ENCODE measurements around the gene FNTB.

FNTB gene

GRCh38 chr14:64940336-64940910 lies 46.3 kb upstream of the FNTB start:
- no peak overlapping the region for H3K4me2 ChIP-seq (ENCODE audit: low read length)
- no peak overlapping the region for H3K4me3 ChIP-seq (ENCODE audit: low read length)
- H2BK5ac ChIP-seq (ENCODE audit: low read length) = no peak overlapping the region
- H2BK15ac ChIP-seq (replicated peaks; ENCODE audit: low read depth) = no peak overlapping the region
- H3K4me1 ChIP-seq (ENCODE audit: control insufficient read depth, low read depth, low read length) = no peaks in the 10 kb centered on the region
- no peak for DNase-seq
- H3K18ac ChIP-seq (ENCODE audit: low read length) = no peak overlapping the region
- H3K79me2 ChIP-seq (ENCODE audit: control insufficient read depth, insufficient read depth, low read length) = no peaks in the 10 kb centered on the region
- H3K79me1 ChIP-seq (ENCODE audit: low read length) = no peaks in the 10 kb centered on the region
- H4K8ac ChIP-seq (ENCODE audit: low read depth, low read length) = no peak overlapping the region
- no peak overlapping the region for H3K27ac ChIP-seq (ENCODE audit: low read depth, low read length)
- no peak overlapping the region for H3K56ac ChIP-seq (ENCODE audit: low read length)
- no peak overlapping the region for H2AK5ac ChIP-seq (ENCODE audit: low read length)
- no peaks in the 10 kb centered on the region for H3K27me3 ChIP-seq (ENCODE audit: insufficient read depth, low read length, poor library complexity)
- H2BK120ac ChIP-seq (ENCODE audit: low read depth, low read length) = no peak overlapping the region
- H3K23ac ChIP-seq (ENCODE audit: low read length) = no peak overlapping the region
- no CpG with 5 or more reads among the region's 3 CpGs for WGBS (ENCODE audit: extremely low coverage, insufficient coverage, low lambda C conversion rate)
- no peak overlapping the region for H3K9ac ChIP-seq (ENCODE audit: low read length)
- no peak overlapping the region for H4K5ac ChIP-seq (ENCODE audit: low read length)
- no peaks in the 10 kb centered on the region for H3K36me3 ChIP-seq (ENCODE audit: control insufficient read depth, insufficient read depth, low read length)
- no peak overlapping the region for H3K4ac ChIP-seq (ENCODE audit: low read depth, low read length)

- H3K27me3 ChIP-seq (ENCODE audit: insufficient read depth, low read length, poor library complexity) = no peaks in the 10 kb centered on the region
- no peaks in the 10 kb centered on the region for H3K79me1 ChIP-seq (ENCODE audit: low read length)
- H3K4me3 ChIP-seq (ENCODE audit: low read length) = no peak within 1 kb of the TSS
- WGBS (ENCODE audit: extremely low coverage, insufficient coverage, low lambda C conversion rate) = no CpG with 5 or more reads among the region's 13 CpGs
- no peaks in the 10 kb centered on the region for H3K36me3 ChIP-seq (ENCODE audit: control insufficient read depth, insufficient read depth, low read length)
- no peak within 1 kb of the TSS for H3K9ac ChIP-seq (ENCODE audit: low read length)
- H2BK15ac ChIP-seq (replicated peaks; ENCODE audit: low read depth) = no peak within 1 kb of the TSS
- no peak within 1 kb of the TSS for H2BK5ac ChIP-seq (ENCODE audit: low read length)
- no peak within 1 kb of the TSS for H3K27ac ChIP-seq (ENCODE audit: low read depth, low read length)
- no peak within 1 kb of the TSS for H4K5ac ChIP-seq (ENCODE audit: low read length)
- H3K4ac ChIP-seq (ENCODE audit: low read depth, low read length) = no peak within 1 kb of the TSS
- H2AK5ac ChIP-seq (ENCODE audit: low read length) = no peak within 1 kb of the TSS
- no peak within 1 kb of the TSS for H3K18ac ChIP-seq (ENCODE audit: low read length)
- no peaks in the 10 kb centered on the region for H3K4me1 ChIP-seq (ENCODE audit: control insufficient read depth, low read depth, low read length)
- no peaks in the 10 kb centered on the region for H3K79me2 ChIP-seq (ENCODE audit: control insufficient read depth, insufficient read depth, low read length)
- no peak within 1 kb of the TSS for H2BK120ac ChIP-seq (ENCODE audit: low read depth, low read length)
- DNase-seq = peak; percentile 69
- H3K4me2 ChIP-seq (ENCODE audit: low read length) = no peak within 1 kb of the TSS
- H4K8ac ChIP-seq (ENCODE audit: low read depth, low read length) = no peak within 1 kb of the TSS
- H3K23ac ChIP-seq (ENCODE audit: low read length) = no peak within 1 kb of the TSS
- no peak within 1 kb of the TSS for H3K56ac ChIP-seq (ENCODE audit: low read length)
These were observed 44.1 kb upstream of the FNTB start, which contains the start of gene GPX2 for GRCh38 chr14:64942531-64943111. Gene GPX2 (minus strand): TSS chr14:64942745. CDS start chr14:64942726, 19 bp downstream.

GRCh38 chr14:64943556-64943955 lies 43.1 kb upstream of the FNTB start:
- no peak overlapping the region for H2BK5ac ChIP-seq (ENCODE audit: low read length)
- H3K79me2 ChIP-seq (ENCODE audit: control insufficient read depth, insufficient read depth, low read length) = no peaks in the 10 kb centered on the region
- H3K27ac ChIP-seq (ENCODE audit: low read depth, low read length) = no peak overlapping the region
- H3K27me3 ChIP-seq (ENCODE audit: insufficient read depth, low read length, poor library complexity) = no peaks in the 10 kb centered on the region
- H3K18ac ChIP-seq (ENCODE audit: low read length) = no peak overlapping the region
- no peak for DNase-seq
- no peak overlapping the region for H4K5ac ChIP-seq (ENCODE audit: low read length)
- H3K4me3 ChIP-seq (ENCODE audit: low read length) = no peak overlapping the region
- WGBS (ENCODE audit: extremely low coverage, insufficient coverage, low lambda C conversion rate) = no CpG with 5 or more reads among the region's 6 CpGs
- no peak overlapping the region for H2BK15ac ChIP-seq (replicated peaks; ENCODE audit: low read depth)
- H3K4ac ChIP-seq (ENCODE audit: low read depth, low read length) = no peak overlapping the region
- no peak overlapping the region for H3K56ac ChIP-seq (ENCODE audit: low read length)
- H3K4me2 ChIP-seq (ENCODE audit: low read length) = no peak overlapping the region
- H2AK5ac ChIP-seq (ENCODE audit: low read length) = no peak overlapping the region
- H3K4me1 ChIP-seq (ENCODE audit: control insufficient read depth, low read depth, low read length) = no peaks in the 10 kb centered on the region
- no peak overlapping the region for H4K8ac ChIP-seq (ENCODE audit: low read depth, low read length)
- H3K9ac ChIP-seq (ENCODE audit: low read length) = no peak overlapping the region
- H3K36me3 ChIP-seq (ENCODE audit: control insufficient read depth, insufficient read depth, low read length) = peaks cover 2% of the 10 kb centered on the region
- no peak overlapping the region for H3K23ac ChIP-seq (ENCODE audit: low read length)
- no peaks in the 10 kb centered on the region for H3K79me1 ChIP-seq (ENCODE audit: low read length)
- no peak overlapping the region for H2BK120ac ChIP-seq (ENCODE audit: low read depth, low read length)

- Histone ChIP-seq H3K36me3 (ENCODE audit: control insufficient read depth, insufficient read depth, low read length) (peaks cover 2% of the 10 kb centered on the region), H4K8ac (ENCODE audit: low read depth, low read length) (no peak overlapping the region), H2BK5ac (ENCODE audit: low read length) (no peak overlapping the region)
These were observed 42.7 kb upstream of the FNTB start for GRCh38 chr14:64944041-64944440.

GRCh38 chr14:64944861-64945260 lies 41.8 kb upstream of the FNTB start:
- Histone ChIP-seq H3K23ac (ENCODE audit: low read length) (no peak overlapping the region), H3K27ac (ENCODE audit: low read depth, low read length) (no peak overlapping the region), H3K27me3 (ENCODE audit: insufficient read depth, low read length, poor library complexity) (no peaks in the 10 kb centered on the region), H3K18ac (ENCODE audit: low read length) (no peak overlapping the region), H3K79me2 (ENCODE audit: control insufficient read depth, insufficient read depth, low read length) (no peaks in the 10 kb centered on the region), H3K79me1 (ENCODE audit: low read length) (no peaks in the 10 kb centered on the region), H3K4ac (ENCODE audit: low read depth, low read length) (no peak overlapping the region), H2AK5ac (ENCODE audit: low read length) (no peak overlapping the region), H3K36me3 (ENCODE audit: control insufficient read depth, insufficient read depth, low read length) (peaks cover 4% of the 10 kb centered on the region), H2BK15ac (replicated peaks; ENCODE audit: low read depth) (no peak overlapping the region), H3K9ac (ENCODE audit: low read length) (no peak overlapping the region), H4K5ac (ENCODE audit: low read length) (no peak overlapping the region), H3K4me1 (ENCODE audit: control insufficient read depth, low read depth, low read length) (no peaks in the 10 kb centered on the region), H3K4me2 (ENCODE audit: low read length) (no peak overlapping the region), H2BK120ac (ENCODE audit: low read depth, low read length) (no peak overlapping the region), H3K4me3 (ENCODE audit: low read length) (no peak overlapping the region), H3K56ac (ENCODE audit: low read length) (no peak overlapping the region), H4K8ac (ENCODE audit: low read depth, low read length) (no peak overlapping the region), H2BK5ac (ENCODE audit: low read length) (no peak overlapping the region)
- WGBS (ENCODE audit: extremely low coverage, insufficient coverage, low lambda C conversion rate) = no CpG with 5 or more reads among the region's 4 CpGs
- no peak for DNase-seq

More at GRCh38 chr14:64944041-64944440, 42.7 kb upstream of the FNTB start:
- H2BK15ac ChIP-seq (replicated peaks; ENCODE audit: low read depth) = no peak overlapping the region
- WGBS (ENCODE audit: extremely low coverage, insufficient coverage, low lambda C conversion rate) = no CpG with 5 or more reads among the region's 2 CpGs
- no peaks in the 10 kb centered on the region for H3K79me1 ChIP-seq (ENCODE audit: low read length)
- no peak for DNase-seq
- H3K4me3 ChIP-seq (ENCODE audit: low read length) = no peak overlapping the region
- H3K23ac ChIP-seq (ENCODE audit: low read length) = no peak overlapping the region
- no peaks in the 10 kb centered on the region for H3K79me2 ChIP-seq (ENCODE audit: control insufficient read depth, insufficient read depth, low read length)
- no peak overlapping the region for H3K4ac ChIP-seq (ENCODE audit: low read depth, low read length)
- no peak overlapping the region for H3K9ac ChIP-seq (ENCODE audit: low read length)
- H3K56ac ChIP-seq (ENCODE audit: low read length) = no peak overlapping the region
- no peaks in the 10 kb centered on the region for H3K4me1 ChIP-seq (ENCODE audit: control insufficient read depth, low read depth, low read length)
- H2AK5ac ChIP-seq (ENCODE audit: low read length) = no peak overlapping the region
- no peak overlapping the region for H3K4me2 ChIP-seq (ENCODE audit: low read length)
- no peak overlapping the region for H4K5ac ChIP-seq (ENCODE audit: low read length)
- H3K18ac ChIP-seq (ENCODE audit: low read length) = no peak overlapping the region
- no peak overlapping the region for H3K27ac ChIP-seq (ENCODE audit: low read depth, low read length)
- no peak overlapping the region for H2BK120ac ChIP-seq (ENCODE audit: low read depth, low read length)
- H3K27me3 ChIP-seq (ENCODE audit: insufficient read depth, low read length, poor library complexity) = no peaks in the 10 kb centered on the region

Data from mesendoderm (in vitro differentiated cells).